ENCODE results near the gene DIABLO.

- TF ChIP-seq CTCF (IDR thresholded peaks at IDR 0.05) = no peak
- no peak for TF ChIP-seq POLR2AphosphoS5 (IDR thresholded peaks at IDR 0.05; ENCODE audit: insufficient read depth in 1 of 2, low read depth in 1 of 2)
Observed at GRCh38 chr12:122206976-122207375, 18.9 kb downstream of the DIABLO start.

Measured in vagina (tissue), 2 donors.